GM12874 (cell line): ENCODE measurements around the gene MAMDC2.

Experiments
- CTCF ChIP-seq: IDR thresholded peaks from 2 replicates; pipeline ENCODE4 v1.5.1; 2011; ENCODE audit warnings: low read depth, mild to moderate bottlenecking, control low read depth, low read length, moderate library complexity; ENCODE audit not compliant: insufficient read depth

MAMDC2 gene

GRCh38 chr9:70058569-70059116 is 15.0 kb downstream of the MAMDC2 start:
- no peak for TF ChIP-seq CTCF

- TF ChIP-seq CTCF: no peak
These were observed 16.7 kb downstream of the MAMDC2 start for GRCh38 chr9:70060148-70060882.

GRCh38 chr9:70060883-70061507 is 17.3 kb downstream of the MAMDC2 start:
- TF ChIP-seq CTCF: no peak

- no peak for TF ChIP-seq CTCF
These were observed 18.1 kb downstream of the MAMDC2 start for GRCh38 chr9:70061776-70062175.

GRCh38 chr9:70064496-70064895 is 20.8 kb downstream of the MAMDC2 start:
- no peak for TF ChIP-seq CTCF

GRCh38 chr9:70065572-70065971 is 21.9 kb downstream of the MAMDC2 start:
- TF ChIP-seq CTCF: no peak

- TF ChIP-seq CTCF: no peak
These were observed 22.8 kb downstream of the MAMDC2 start for GRCh38 chr9:70066418-70066817.
